ENCODE data around the gene MCF2L2. TPM values are rescaled to one million over a fixed set of nuclear protein-coding genes. Genes with fewer than 3 reads are reported as not detected.

MCF2L2 gene
- total and polyA plus RNA-seq, 2 of the 13 experiments (the other 11 are each of a cell fraction or from before 2014, with no cell fraction given): not detected

GRCh38 chr3:183185696-183186095, 242.7 kb downstream of the MCF2L2 start:
- Histone ChIP-seq H3K4me1 (ENCODE audit: insufficient read depth, low read length) (no peaks in the 10 kb centered on the region), H2AFZ (ENCODE audit: low read length) (no peak overlapping the region), H3K4me3 (replicated peaks in 1 of 3; ENCODE audit: insufficient read depth in 1 of 3, low read depth in 2 of 3, low read length in 3 of 3) (no peak overlapping the region), H3K27ac (ENCODE audit: extremely low read length, insufficient read depth, low read length) (no peak overlapping the region), H3K36me3 (replicated peaks in 1 of 2; ENCODE audit: control insufficient read depth in 1 of 2, insufficient read depth in 2 of 2, low read length in 2 of 2) (no peaks in the 10 kb centered on the region), H3K4me2 (ENCODE audit: low read depth, low read length) (no peak overlapping the region), H3K9me3 (ENCODE audit: low read length) (no peaks in the 10 kb centered on the region), H3K27me3 (ENCODE audit: control insufficient read depth in 1 of 2, insufficient read depth in 2 of 2, low read length in 2 of 2) (peaks cover 0 to 10% of the 10 kb centered on the region in 2 experiments; a peak in 2 of 5 replicates), H3K9ac (ENCODE audit: insufficient read depth, low read depth, low read length) (no peak overlapping the region), H4K20me1 (ENCODE audit: insufficient read depth, low read length) (no peaks in the 10 kb centered on the region), H3K79me2 (ENCODE audit: insufficient read depth, low read length) (no peaks in the 10 kb centered on the region)
- BruUV-seq (replicated peaks): no TSS peak
- ChIA-PET CTCF (ENCODE audit: low intra/inter-chr PET ratio, low total read pairs) (no interaction called here), POLR2A (no interaction called here)
- ATAC-seq: no peak
- DNase-seq (ENCODE audit: low spot score): no peak
- FAIRE-seq: no peak
- intact Hi-C loops (cut with micrococcal nuclease; ENCODE audit: unreplicated experiment): no loop called here
- WGBS (ENCODE audit: low lambda C conversion rate): 0% methylated on average over 4 of the region's 4 CpGs
- in situ Hi-C loops (cut with HindIII; ENCODE audit: extremely low pct_ligation_motif_present, low pct_unique_long_range_greater_than_20kb): no loop called here
- TF ChIP-seq MNT (IDR thresholded peaks at IDR 0.05) (peak; percentile 48), NCOA2 (CRISPR knock-in tag; IDR thresholded peaks at IDR 0.05) (no peak), NRL (CRISPR knock-in tag; IDR thresholded peaks at IDR 0.05; ENCODE audit: borderline replicate concordance) (no peak)

GRCh38 chr3:183182732-183183610, 245.4 kb downstream of the MCF2L2 start:
- Histone ChIP-seq H2AFZ (ENCODE audit: low read length) (no peak overlapping the region), H3K27ac (ENCODE audit: extremely low read length, insufficient read depth, low read length) (no peak overlapping the region), H3K36me3 (replicated peaks in 1 of 2; ENCODE audit: control insufficient read depth in 1 of 2, insufficient read depth in 2 of 2, low read length in 2 of 2) (no peaks in the 10 kb centered on the region), H3K4me3 (replicated peaks in 1 of 3; ENCODE audit: insufficient read depth in 1 of 3, low read depth in 2 of 3, low read length in 3 of 3) (no peak overlapping the region), H3K9ac (ENCODE audit: insufficient read depth, low read depth, low read length) (no peak overlapping the region), H3K4me1 (ENCODE audit: insufficient read depth, low read length) (no peaks in the 10 kb centered on the region; the same call in 1 of the 2 replicates), H3K4me2 (ENCODE audit: low read depth, low read length) (no peak overlapping the region), H3K79me2 (ENCODE audit: insufficient read depth, low read length) (no peaks in the 10 kb centered on the region), H3K9me3 (ENCODE audit: low read length) (no peaks in the 10 kb centered on the region), H4K20me1 (ENCODE audit: insufficient read depth, low read length) (no peaks in the 10 kb centered on the region), H3K27me3 (ENCODE audit: control insufficient read depth in 1 of 2, insufficient read depth in 2 of 2, low read length in 2 of 2) (peaks cover 8 to 27% of the 10 kb centered on the region in 2 experiments)
- ChIA-PET CTCF (ENCODE audit: low intra/inter-chr PET ratio, low total read pairs) (no interaction called here), POLR2A (no interaction called here)
- BruUV-seq (replicated peaks): no TSS peak
- intact Hi-C loops (cut with micrococcal nuclease; ENCODE audit: unreplicated experiment) (no loop called here), in situ Hi-C loops (cut with HindIII; ENCODE audit: extremely low pct_ligation_motif_present, low pct_unique_long_range_greater_than_20kb) (loop anchor here (5.0 kb wide), 1 partner anchor 204 kb away; no protein-coding TSS in a partner anchor)
- DNase-seq (ENCODE audit: low spot score): no peak
- ATAC-seq: no peak
- 11% methylated on average over 1 of the region's 5 CpGs for WGBS (ENCODE audit: low lambda C conversion rate)
- no peak for FAIRE-seq
- no peak for TF ChIP-seq ZNF282 (IDR thresholded peaks at IDR 0.05; ENCODE audit: partially characterized antibody)
- no peak for TF ChIP-seq SATB2 (CRISPR knock-in tag; IDR thresholded peaks at IDR 0.05)
- TF ChIP-seq RBM39 (IDR thresholded peaks at IDR 0.05; ENCODE audit: low read depth, low read length, poor library complexity, severe bottlenecking): no peak
- no peak for TF ChIP-seq ZNF205 (CRISPR knock-in tag; IDR thresholded peaks at IDR 0.05)
- TF ChIP-seq XBP1 (CRISPR knock-in tag; IDR thresholded peaks at IDR 0.05): no peak
- TF ChIP-seq PCBP1 (IDR thresholded peaks at IDR 0.05; ENCODE audit: borderline replicate concordance, low read depth, low read length): no peak
- TF ChIP-seq E2F2 (CRISPR knock-in tag; IDR thresholded peaks at IDR 0.05; ENCODE audit: borderline replicate concordance): no peak
- TF ChIP-seq DPF2 (CRISPR knock-in tag; IDR thresholded peaks at IDR 0.05; ENCODE audit: borderline replicate concordance, low read depth): no peak
- TF ChIP-seq RAD21 (CRISPR knock-in tag; IDR thresholded peaks at IDR 0.05): no peak
- no peak for TF ChIP-seq ZNF138 (CRISPR knock-in tag; IDR thresholded peaks at IDR 0.05; ENCODE audit: low read depth)
- TF ChIP-seq KAT7 (CRISPR knock-in tag; IDR thresholded peaks at IDR 0.05; ENCODE audit: borderline replicate concordance): no peak
- TF ChIP-seq ZNF891 (CRISPR knock-in tag; IDR thresholded peaks at IDR 0.05): no peak
- no peak for TF ChIP-seq TOPORS (CRISPR knock-in tag; IDR thresholded peaks at IDR 0.05)

All from HepG2 (cell line).